Lower leg skin (tissue), 3 donors: ENCODE data around the gene ZNF491.
"Not testable (repeated sequence)": the region's sequence is repeated elsewhere in the genome, so short reads cannot be mapped to it uniquely, and the experiment has no call there.

Source experiments
- CTCF ChIP-seq, 3 donors: fragments of 450-650 bp; IDR thresholded peaks; one replicate each; pipeline ENCODE4 v1.5.1; 2016; ENCODE audit warnings: antibody characterized with exemption in 3 of 3, mild to moderate bottlenecking in 3 of 3, moderate library complexity in 2 of 3
- POLR2A ChIP-seq, 2 donors: fragments of 450-650 bp; IDR thresholded peaks; one replicate each; pipeline ENCODE4 v1.6.1; 2016 to 2017; ENCODE audit warnings: antibody characterized with exemption in 2 of 2, mild to moderate bottlenecking in 1 of 2, moderate library complexity in 1 of 2

DNA sequence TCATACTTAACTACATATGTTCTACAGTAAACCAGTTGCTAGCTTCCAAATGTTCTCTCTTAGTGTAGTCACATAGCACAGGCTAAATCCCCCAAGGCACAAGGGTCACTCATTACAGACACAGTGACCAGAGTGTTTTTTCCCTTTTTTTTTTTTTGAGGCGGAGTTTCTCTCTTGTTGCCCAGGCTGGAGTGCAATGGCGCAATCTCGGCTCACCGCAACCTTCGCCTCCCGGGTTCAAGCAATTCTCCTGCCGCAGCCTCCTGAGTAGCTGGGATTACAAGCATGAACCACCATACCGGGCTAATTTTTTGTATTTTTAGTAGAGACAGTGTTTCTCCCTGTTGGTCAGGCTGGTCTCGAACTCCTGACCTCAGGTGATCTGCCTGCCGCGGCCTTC lies 21.7 kb upstream of the ZNF491 start:
- not testable (repeated sequence) for TF ChIP-seq CTCF, POLR2A (IDR thresholded peaks at IDR 0.05)
